ENCODE measurements around the gene HAL. TPM values are rescaled to one million over a fixed set of nuclear protein-coding genes. Genes with fewer than 3 reads are reported as not detected.

Gene HAL
- total and polyA plus RNA-seq, 2 of the 13 experiments (the other 11 are each of a cell fraction or from before 2014, with no cell fraction given) = 0.89 to 37.8 TPM

- TF ChIP-seq AGO1 (IDR thresholded peaks at IDR 0.05; ENCODE audit: low read depth, low read length, poor library complexity, severe bottlenecking) (no peak), ZNF446 (CRISPR knock-in tag; IDR thresholded peaks at IDR 0.05) (no peak), ZNF557 (CRISPR knock-in tag; IDR thresholded peaks at IDR 0.05) (no peak), ZIK1 (CRISPR knock-in tag; IDR thresholded peaks at IDR 0.05; ENCODE audit: borderline replicate concordance, low read depth) (no peak), IRF9 (CRISPR knock-in tag; IDR thresholded peaks at IDR 0.05; ENCODE audit: borderline replicate concordance) (peak; percentile 80; the same call in 1 of the 2 replicates), ZBTB34 (CRISPR knock-in tag; IDR thresholded peaks at IDR 0.05) (no peak), FOXJ3 (CRISPR knock-in tag; IDR thresholded peaks at IDR 0.05; ENCODE audit: borderline replicate concordance) (no peak), ZNF121 (CRISPR knock-in tag; IDR thresholded peaks at IDR 0.05) (0 out of 2 replicates have a peak, but pooled peaks have one; percentile 34), PAX8 (CRISPR knock-in tag; IDR thresholded peaks at IDR 0.05; ENCODE audit: borderline replicate concordance) (no peak), XRCC5 (optimal IDR thresholded peaks at IDR 0.05; ENCODE audit: low read length) (no peak), MED8 (CRISPR knock-in tag; IDR thresholded peaks at IDR 0.05; ENCODE audit: insufficient replicate concordance) (peak; percentile 42), NFATC3 (CRISPR knock-in tag; IDR thresholded peaks at IDR 0.05) (peak; percentile 18; the same call in 1 of the 2 replicates), SP140L (CRISPR knock-in tag; IDR thresholded peaks at IDR 0.05; ENCODE audit: borderline replicate concordance) (no peak), ZNF883 (CRISPR knock-in tag; IDR thresholded peaks at IDR 0.05; ENCODE audit: not compliant biosample characterization) (peak; percentile 35), ZNF44 (CRISPR knock-in tag; IDR thresholded peaks at IDR 0.05) (no peak; the same call in 1 of the 2 replicates), NFKB2 (CRISPR knock-in tag; IDR thresholded peaks at IDR 0.05; ENCODE audit: borderline replicate concordance) (peak; percentile 79; the same call in 1 of the 2 replicates), CSRNP2 (CRISPR knock-in tag; conservative IDR thresholded peaks at IDR 0.05; ENCODE audit: low read depth) (no peak), ZNF703 (CRISPR knock-in tag; IDR thresholded peaks at IDR 0.05; ENCODE audit: borderline replicate concordance) (no peak), HDAC6 (IDR thresholded peaks at IDR 0.05; ENCODE audit: low read depth, low read length) (no peak)
- TF ChIP-seq, protein P1, sequence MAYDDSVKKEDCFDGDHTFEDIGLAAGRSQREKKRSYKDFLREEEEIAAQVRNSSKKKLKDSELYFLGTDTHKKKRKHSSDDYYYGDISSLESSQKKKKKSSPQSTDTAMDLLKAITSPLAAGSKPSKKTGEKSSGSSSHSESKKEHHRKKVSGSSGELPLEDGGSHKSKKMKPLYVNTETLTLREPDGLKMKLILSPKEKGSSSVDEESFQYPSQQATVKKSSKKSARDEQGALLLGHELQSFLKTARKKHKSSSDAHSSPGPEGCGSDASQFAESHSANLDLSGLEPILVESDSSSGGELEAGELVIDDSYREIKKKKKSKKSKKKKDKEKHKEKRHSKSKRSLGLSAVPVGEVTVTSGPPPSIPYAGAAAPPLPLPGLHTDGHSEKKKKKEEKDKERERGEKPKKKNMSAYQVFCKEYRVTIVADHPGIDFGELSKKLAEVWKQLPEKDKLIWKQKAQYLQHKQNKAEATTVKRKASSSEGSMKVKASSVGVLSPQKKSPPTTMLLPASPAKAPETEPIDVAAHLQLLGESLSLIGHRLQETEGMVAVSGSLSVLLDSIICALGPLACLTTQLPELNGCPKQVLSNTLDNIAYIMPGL (CRISPR knock-in tag; IDR thresholded peaks at IDR 0.05; ENCODE audit: borderline replicate concordance in 1 of 2, low read depth in 1 of 2) = peak in 1 of 2 experiments; percentile 73; a peak in 2 of 4 replicates
- TF ChIP-seq, protein P2, sequence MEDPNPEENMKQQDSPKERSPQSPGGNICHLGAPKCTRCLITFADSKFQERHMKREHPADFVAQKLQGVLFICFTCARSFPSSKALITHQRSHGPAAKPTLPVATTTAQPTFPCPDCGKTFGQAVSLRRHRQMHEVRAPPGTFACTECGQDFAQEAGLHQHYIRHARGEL (CRISPR knock-in tag; IDR thresholded peaks at IDR 0.05) = no peak; the same call in 1 of the 2 replicates
Observed at GRCh38 chr12:95943330-95943842, 52.8 kb downstream of the HAL start, which contains the start of gene AMDHD1 (continued).
